Measurements from ENCODE around the gene ADGRF5.

The ADGRF5 gene

GRCh38 chr6:46898006-46898405 is 23.7 kb downstream of the ADGRF5 start:
- Histone ChIP-seq H3K4me3 (ENCODE audit: severe bottlenecking) (no peak overlapping the region), H3K27ac (ENCODE audit: poor library complexity, severe bottlenecking) (no peak overlapping the region), H3K9me3 (ENCODE audit: severe bottlenecking) (no peaks in the 10 kb centered on the region), H3K4me1 (ENCODE audit: insufficient read depth, poor library complexity, severe bottlenecking) (no peaks in the 10 kb centered on the region), H3K27me3 (ENCODE audit: insufficient read depth, poor library complexity, severe bottlenecking) (no peaks in the 10 kb centered on the region), H3K36me3 (ENCODE audit: low read depth) (no peaks in the 10 kb centered on the region)
- DNase-seq (ENCODE audit: low spot score) = no peak
- no peak for ATAC-seq (ENCODE audit: low read depth)
- no peak for TF ChIP-seq CTCF (IDR thresholded peaks at IDR 0.05; ENCODE audit: poor library complexity, severe bottlenecking)

GRCh38 chr6:46896871-46897270 is 24.9 kb downstream of the ADGRF5 start:
- Histone ChIP-seq H3K36me3 (ENCODE audit: low read depth) (no peaks in the 10 kb centered on the region), H3K27me3 (ENCODE audit: insufficient read depth, poor library complexity, severe bottlenecking) (no peaks in the 10 kb centered on the region), H3K4me3 (ENCODE audit: severe bottlenecking) (no peak overlapping the region), H3K9me3 (ENCODE audit: severe bottlenecking) (no peaks in the 10 kb centered on the region), H3K27ac (ENCODE audit: poor library complexity, severe bottlenecking) (no peak overlapping the region), H3K4me1 (ENCODE audit: insufficient read depth, poor library complexity, severe bottlenecking) (no peaks in the 10 kb centered on the region)
- no peak for TF ChIP-seq CTCF (IDR thresholded peaks at IDR 0.05; ENCODE audit: poor library complexity, severe bottlenecking)
- ATAC-seq (ENCODE audit: low read depth) = no peak
- no peak for DNase-seq (ENCODE audit: low spot score)

- no peak overlapping the region for H3K27ac ChIP-seq (ENCODE audit: poor library complexity, severe bottlenecking)
- no peaks in the 10 kb centered on the region for H3K9me3 ChIP-seq (ENCODE audit: severe bottlenecking)
- no peak for TF ChIP-seq CTCF (IDR thresholded peaks at IDR 0.05; ENCODE audit: poor library complexity, severe bottlenecking)
- ATAC-seq (ENCODE audit: low read depth) = no peak
- DNase-seq (ENCODE audit: low spot score) = no peak
- H3K36me3 ChIP-seq (ENCODE audit: low read depth) = no peaks in the 10 kb centered on the region
- H3K4me3 ChIP-seq (ENCODE audit: severe bottlenecking) = no peak overlapping the region
- no peaks in the 10 kb centered on the region for H3K4me1 ChIP-seq (ENCODE audit: insufficient read depth, poor library complexity, severe bottlenecking)
- H3K27me3 ChIP-seq (ENCODE audit: insufficient read depth, poor library complexity, severe bottlenecking) = no peaks in the 10 kb centered on the region
These were observed 25.8 kb downstream of the ADGRF5 start for GRCh38 chr6:46895930-46896329.

GRCh38 chr6:46894433-46894832 is 27.3 kb downstream of the ADGRF5 start:
- no peak for DNase-seq (ENCODE audit: low spot score)
- ATAC-seq (ENCODE audit: low read depth) = no peak
- H3K4me3 ChIP-seq (ENCODE audit: severe bottlenecking) = no peak overlapping the region
- no peak for TF ChIP-seq CTCF (IDR thresholded peaks at IDR 0.05; ENCODE audit: poor library complexity, severe bottlenecking)
- H3K4me1 ChIP-seq (ENCODE audit: insufficient read depth, poor library complexity, severe bottlenecking) = no peaks in the 10 kb centered on the region
- no peak overlapping the region for H3K27ac ChIP-seq (ENCODE audit: poor library complexity, severe bottlenecking)
- H3K27me3 ChIP-seq (ENCODE audit: insufficient read depth, poor library complexity, severe bottlenecking) = no peaks in the 10 kb centered on the region
- no peaks in the 10 kb centered on the region for H3K36me3 ChIP-seq (ENCODE audit: low read depth)
- H3K9me3 ChIP-seq (ENCODE audit: severe bottlenecking) = no peaks in the 10 kb centered on the region

- no peaks in the 10 kb centered on the region for H3K36me3 ChIP-seq (ENCODE audit: low read depth)
- H3K4me1 ChIP-seq (ENCODE audit: insufficient read depth, poor library complexity, severe bottlenecking) = peaks cover 4% of the 10 kb centered on the region
- ATAC-seq (ENCODE audit: low read depth) = no peak
- H3K4me3 ChIP-seq (ENCODE audit: severe bottlenecking) = no peak overlapping the region
- no peak for DNase-seq (ENCODE audit: low spot score)
- no peaks in the 10 kb centered on the region for H3K27me3 ChIP-seq (ENCODE audit: insufficient read depth, poor library complexity, severe bottlenecking)
- no peak overlapping the region for H3K27ac ChIP-seq (ENCODE audit: poor library complexity, severe bottlenecking)
- H3K9me3 ChIP-seq (ENCODE audit: severe bottlenecking) = no peaks in the 10 kb centered on the region
- TF ChIP-seq CTCF (IDR thresholded peaks at IDR 0.05; ENCODE audit: poor library complexity, severe bottlenecking) = no peak
These were observed 28.1 kb downstream of the ADGRF5 start for GRCh38 chr6:46893648-46894047.

Data from RWPE2 (cell line).